ENCODE data around the gene SIT1.
"Not testable (repeated sequence)": the region's sequence is repeated elsewhere in the genome, so short reads cannot be mapped to it uniquely, and the experiment has no call there.

The SIT1 gene

GRCh38 chr9:35659340-35659739 is 8.6 kb upstream of the SIT1 start:
- DNase-seq: no peak

DNA sequence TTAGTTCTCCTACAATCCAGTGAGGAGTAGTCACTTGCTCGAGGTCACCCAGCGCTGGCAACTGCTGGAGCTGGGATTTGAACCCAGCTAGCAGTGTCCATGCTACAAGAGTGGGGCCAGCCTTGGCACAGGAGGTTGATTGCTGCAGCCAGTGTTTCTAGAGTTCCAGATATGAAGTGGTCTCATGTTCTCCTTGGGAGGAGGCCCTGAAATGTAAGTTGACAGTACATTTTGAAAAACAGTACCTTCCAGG is 8.2 kb upstream of the SIT1 start:
- DNase-seq: no peak

DNA sequence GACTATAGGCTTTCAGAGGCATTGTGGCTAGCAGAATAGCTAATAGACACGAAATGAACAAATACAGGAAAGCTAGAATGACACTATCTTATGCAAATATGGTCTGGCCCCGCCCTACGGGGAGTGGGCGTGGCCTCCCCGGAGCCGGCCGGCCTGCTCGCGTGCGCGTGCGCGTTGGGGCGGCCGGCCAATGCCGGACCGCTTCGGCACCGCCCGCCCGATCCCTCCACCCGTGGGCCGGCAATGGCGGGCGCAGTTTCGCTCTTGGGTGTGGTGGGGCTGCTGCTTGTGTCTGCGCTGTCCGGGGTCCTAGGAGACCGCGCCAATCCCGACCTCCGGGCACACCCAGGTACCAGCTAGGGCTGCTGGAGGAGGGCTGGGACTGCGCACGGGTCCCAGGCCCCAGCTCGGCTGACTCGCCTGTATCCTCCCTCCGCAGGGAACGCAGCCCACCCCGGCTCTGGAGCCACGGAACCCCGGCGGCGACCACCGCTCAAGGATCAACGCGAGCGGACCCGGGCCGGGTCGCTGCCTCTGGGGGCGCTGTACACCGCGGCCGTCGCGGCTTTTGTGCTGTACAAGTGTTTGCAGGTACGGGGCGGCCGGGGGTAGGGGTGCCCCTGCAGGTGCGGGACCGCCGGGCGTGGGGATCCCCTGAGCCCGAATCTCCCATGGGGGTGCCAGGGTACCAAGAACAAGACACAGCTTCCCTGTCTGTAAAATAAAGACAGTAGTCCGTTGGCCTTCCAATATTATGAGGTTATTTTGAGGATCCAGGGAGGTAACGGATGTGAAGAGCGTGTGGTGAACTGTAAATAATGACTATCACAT is 7.6 kb upstream of the SIT1 start, which contains the start of gene CCDC107:
Gene CCDC107, plus strand, starts transcription at position 156 of the 831 bp plus-strand sequence. Its CDS starts 88 bp downstream, at position 244.
- peak; percentile 86 for DNase-seq

DNA sequence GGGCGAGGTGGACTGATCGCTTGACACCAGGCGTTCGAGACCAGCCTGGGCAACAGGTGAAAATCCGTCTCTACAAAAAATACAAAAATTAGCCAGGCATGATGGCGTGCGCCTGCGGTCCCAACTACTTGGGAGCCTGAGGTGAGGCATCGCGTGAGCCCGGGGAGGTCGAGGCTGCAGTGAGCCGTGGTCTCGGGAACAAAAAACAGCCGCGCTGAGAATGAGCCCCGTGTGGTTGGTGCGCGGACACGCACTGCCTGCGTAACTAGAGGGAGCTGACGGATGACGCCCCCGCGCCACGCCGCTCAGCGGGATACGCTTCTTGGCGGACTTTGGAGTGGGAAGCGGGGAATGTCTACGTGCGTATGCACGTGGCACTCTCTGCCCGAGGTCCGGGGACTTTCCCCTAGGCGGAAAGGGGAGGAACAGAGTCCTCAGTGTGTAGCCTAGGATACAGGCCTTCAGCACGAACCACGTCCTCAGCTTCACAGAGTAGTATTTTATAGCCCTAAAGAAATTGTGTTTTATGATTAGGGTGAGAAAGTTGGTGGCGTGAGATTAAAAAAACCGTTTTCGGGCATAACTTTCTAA is 6.9 kb upstream of the SIT1 start, which contains the start of gene RMRP:
Gene RMRP, minus strand, starts transcription at position 474 of the 591 bp plus-strand sequence.
- peak; percentile 85 for DNase-seq

- no peak for DNase-seq
These were observed 6.3 kb upstream of the SIT1 start for GRCh38 chr9:35656831-35657545.

DNA sequence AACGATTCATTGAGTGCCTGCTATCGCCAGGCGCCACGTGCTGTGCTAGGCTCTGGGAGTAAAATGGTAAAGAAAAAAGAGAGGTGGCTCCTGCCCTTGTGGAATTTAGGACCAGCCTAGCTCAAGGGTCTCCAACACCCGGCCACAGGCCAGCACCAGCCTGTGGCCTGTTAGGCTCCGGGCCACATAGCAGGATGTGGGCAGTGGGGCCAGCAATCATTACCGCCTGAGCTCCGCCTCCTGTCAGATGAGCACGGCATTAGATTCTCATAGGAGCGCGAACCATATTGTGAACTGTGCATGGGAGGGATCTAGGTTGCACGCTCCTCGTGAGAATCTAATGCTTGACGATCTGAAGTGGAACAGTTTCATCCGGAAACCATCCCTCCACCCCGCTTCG is 5.6 kb upstream of the SIT1 start:
- DNase-seq: no peak

GRCh38 chr9:35653611-35654010 is 2.9 kb upstream of the SIT1 start:
- no peak for DNase-seq

DNA sequence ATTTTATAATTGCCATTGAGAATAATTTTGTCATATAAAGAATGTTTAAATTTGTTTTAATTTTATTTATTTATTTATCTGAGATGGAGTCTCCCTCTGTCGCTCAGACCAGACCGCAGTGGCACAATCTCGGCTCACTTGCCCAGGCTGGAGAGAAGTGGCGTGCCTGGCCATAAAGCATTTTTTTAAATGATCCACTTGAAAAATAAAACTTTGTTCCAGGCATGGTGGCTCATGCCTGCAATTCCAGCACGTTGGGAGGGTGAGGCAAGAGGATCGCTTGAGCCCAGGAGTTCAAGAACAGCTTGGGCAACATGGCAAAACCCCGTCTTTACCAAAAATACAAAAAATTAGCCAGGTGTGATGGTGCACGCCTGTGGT is 2.1 kb upstream of the SIT1 start:
- no peak for DNase-seq

DNA sequence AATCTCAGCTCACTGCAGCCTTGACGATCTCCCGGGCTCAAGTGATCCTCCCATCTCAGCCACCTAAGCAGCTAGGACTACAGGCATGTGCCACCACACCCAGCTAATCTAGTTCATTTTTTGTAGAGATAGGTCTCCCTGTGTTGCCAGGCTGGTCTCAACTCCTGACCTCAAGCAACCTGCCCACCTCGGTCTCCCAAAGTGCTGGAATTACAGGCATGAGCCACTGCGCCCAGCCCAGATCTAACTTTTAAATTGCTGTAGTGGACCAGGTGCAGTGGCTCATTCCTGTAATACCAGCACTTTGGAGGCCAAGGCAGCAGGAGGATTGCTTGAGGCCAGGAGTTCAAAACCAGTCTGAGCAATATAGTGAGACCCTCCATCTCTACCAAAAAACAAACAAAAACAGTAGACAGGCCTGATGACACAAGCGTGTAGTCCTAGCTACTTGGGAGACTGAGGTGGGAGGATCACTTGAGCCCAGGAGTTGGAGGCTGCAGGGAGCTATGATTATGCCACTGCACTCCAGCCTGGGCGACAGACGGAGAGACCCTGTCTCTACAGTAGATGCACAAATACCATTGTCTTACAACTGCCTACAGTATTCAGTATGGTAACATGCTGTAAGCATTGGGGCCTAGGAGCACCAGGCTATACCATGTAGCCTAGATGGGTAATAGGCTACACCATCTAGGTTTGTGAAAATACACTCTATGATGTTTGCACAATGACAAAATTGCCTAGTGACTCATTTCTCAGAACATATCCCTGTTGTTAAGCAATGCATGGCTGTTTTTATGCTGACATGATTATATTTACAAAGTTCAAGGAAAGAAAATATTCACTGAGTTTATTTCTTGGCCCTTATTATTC is 1.5 kb upstream of the SIT1 start:
- no peak for DNase-seq

GRCh38 chr9:35649431-35650340 is 1.0 kb downstream of the SIT1 start:
- DNase-seq: peak; percentile 73

GRCh38 chr9:35646533-35647265 is 4.0 kb downstream of the SIT1 start:
- peak; percentile 91 for DNase-seq

- DNase-seq: no peak
These were observed 4.6 kb downstream of the SIT1 start for GRCh38 chr9:35646153-35646532.

DNA sequence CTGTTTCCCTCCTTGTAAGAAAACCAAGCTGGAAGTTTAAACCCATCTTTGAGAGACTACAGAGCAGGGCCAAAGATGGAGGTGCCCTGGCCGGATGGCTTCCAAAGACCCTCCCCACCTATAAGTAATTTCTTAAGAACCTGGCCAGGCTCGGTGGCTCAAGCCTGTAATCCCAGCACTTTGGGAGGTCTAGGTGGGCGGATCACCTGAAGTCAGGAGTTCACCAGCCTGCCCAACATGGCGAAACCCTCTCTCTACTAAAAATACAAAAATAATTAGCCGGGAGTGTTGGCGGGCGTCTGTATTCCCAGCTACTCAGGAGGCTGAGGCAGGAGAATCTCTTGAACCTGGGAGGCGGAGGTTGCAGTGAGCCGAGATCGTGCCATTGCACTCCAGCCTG is 5.0 kb downstream of the SIT1 start:
- not testable (repeated sequence) for DNase-seq

GRCh38 chr9:35643046-35643445 is 7.7 kb downstream of the SIT1 start:
- DNase-seq: no peak

DNA sequence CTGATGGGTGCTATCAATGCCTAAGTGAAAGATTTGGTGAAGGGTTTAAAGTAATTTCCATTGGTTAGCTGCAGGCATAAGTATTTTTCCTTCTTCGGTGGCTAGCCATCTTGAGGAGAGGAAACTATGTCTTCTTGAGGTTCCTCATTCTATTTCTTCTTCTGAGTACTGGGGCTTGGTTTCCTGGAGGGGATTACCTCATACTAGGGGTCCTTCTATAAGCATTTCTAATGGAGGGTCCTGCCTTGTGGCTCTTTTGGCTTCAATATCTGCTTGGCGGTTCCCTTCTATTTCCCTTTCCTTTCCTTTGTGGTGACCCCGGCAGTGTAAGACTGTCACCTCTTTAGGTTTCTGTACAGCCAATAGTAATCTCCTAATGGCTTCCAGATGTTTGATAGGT is 9.3 kb downstream of the SIT1 start:
- not testable (repeated sequence) for DNase-seq

- DNase-seq: not testable (repeated sequence)
These were observed 10.3 kb downstream of the SIT1 start for GRCh38 chr9:35640431-35640830.

DNA sequence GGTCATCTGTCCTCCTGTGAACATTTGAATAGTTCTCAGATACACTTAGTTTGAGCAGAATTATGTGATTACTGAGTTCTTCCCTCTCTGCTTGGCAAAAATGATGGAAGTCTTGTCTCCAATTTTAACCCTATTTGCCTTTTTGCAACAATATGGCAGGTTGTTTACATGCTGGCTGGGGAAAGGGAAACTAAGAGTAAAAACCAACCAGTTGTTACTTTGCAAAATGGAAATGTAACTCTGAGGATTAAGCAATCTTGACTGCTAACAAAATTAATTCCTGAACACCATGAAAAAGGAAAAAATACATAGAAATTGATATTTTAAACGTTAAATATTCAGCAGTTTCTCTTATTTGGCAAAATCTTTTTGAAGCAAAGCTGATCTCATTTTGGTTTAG is 11.1 kb downstream of the SIT1 start:
- no peak for DNase-seq

DNA sequence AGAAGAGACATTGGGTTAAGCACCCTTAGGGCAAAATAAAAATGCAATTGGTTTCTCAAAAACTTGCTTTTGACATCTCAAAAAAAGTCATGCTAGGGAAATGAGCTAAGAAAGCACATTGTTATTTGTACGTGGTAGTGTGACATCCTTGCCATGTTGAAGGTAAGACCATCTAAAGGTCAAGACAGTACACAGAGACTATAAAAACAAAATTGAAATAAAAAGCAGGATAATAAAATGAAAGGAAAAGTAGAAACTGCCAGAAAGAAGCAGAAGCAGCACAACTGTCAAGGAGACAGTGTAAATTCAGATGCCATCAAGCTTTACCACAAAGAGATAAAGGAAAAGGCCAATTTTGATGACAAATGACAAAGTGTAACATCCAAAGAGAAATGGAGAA is 11.5 kb downstream of the SIT1 start:
- DNase-seq: not testable (repeated sequence)

GRCh38 chr9:35638751-35639150 is 12.0 kb downstream of the SIT1 start:
- DNase-seq: peak; percentile 63

DNA sequence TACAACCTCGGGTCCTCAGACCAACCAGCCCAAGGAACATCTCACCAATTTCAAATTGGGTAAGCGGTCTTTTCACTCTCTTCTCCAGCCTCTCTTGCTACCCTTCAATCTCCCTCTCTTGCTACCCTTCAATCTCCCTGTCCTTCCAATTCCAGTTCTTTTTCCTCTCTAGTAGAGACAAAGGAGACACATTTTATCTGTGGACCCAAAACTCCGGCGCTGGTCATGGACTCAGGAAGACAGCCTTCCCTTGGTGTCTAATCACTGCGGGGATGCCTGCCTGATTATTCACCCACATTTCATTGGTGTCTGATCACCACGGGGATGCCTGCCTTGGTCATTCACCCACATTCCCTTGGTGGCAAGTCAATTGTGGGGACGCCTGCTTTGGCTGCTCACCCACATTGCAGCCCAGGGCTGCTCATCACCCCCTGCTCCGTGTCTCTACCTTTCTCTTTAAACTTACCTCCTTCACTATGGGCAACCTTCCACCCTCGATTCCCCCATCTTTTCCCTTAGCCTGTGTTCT is 13.2 kb downstream of the SIT1 start:
- not testable (repeated sequence) for DNase-seq

- DNase-seq: not testable (repeated sequence)
These were observed 13.9 kb downstream of the SIT1 start for GRCh38 chr9:35636877-35637246.

Data from CD4-positive, alpha-beta T cell treated with Interleukin-17A for 4 hours (primary cell).